K562 (cell line): ENCODE data around the gene SAMD14. TPM values are rescaled to one million over a fixed set of nuclear protein-coding genes. Genes with fewer than 3 reads are reported as not detected.

Experiments used
- CREM ChIP-seq: IDR thresholded peaks from 2 replicates; pipeline ENCODE4 v1.6.1; 2014; ENCODE audit warnings: antibody characterized with exemption, low read depth
- EGR1 ChIP-seq: fragments of 450-650 bp; conservative IDR thresholded peaks from 2 replicates; pipeline ENCODE4 v1.6.1; 2017; ENCODE audit warnings: mild to moderate bottlenecking
- FOXA3 ChIP-seq, 2 experiments: fragments of 450-650 bp in 1 of 2; sonication (generic) in 1 of 2; formaldehyde crosslinking; IDR thresholded peaks in 1 of 2; conservative IDR thresholded peaks in 1 of 2; 2 replicates each; pipeline versions ENCODE4 v1.4.0 to v1.8.0; 2020 to 2022; ENCODE audit warnings: mild to moderate bottlenecking in 2 of 2, missing genetic modification reagents in 1 of 2
- GTF2E2 ChIP-seq: fragments of 200-800 bp; sonication (Bioruptor generic); IDR thresholded peaks from 2 replicates; pipeline ENCODE4 v1.6.1; 2016; ENCODE audit warnings: missing genetic modification characterization, missing compliant biosample characterization
- HNRNPUL1 ChIP-seq: fragments of 200-400 bp; formaldehyde crosslinking; IDR thresholded peaks from 2 replicates; pipeline ENCODE4 v1.6.1; 2017; ENCODE audit warnings: low read length
- HSF4 ChIP-seq: fragments of 250-450 bp; sonication (Bioruptor Pico); IDR thresholded peaks from 2 replicates; pipeline ENCODE4 v2.1.2; 2022; ENCODE audit warnings: mild to moderate bottlenecking, moderate library complexity, borderline replicate concordance
- LCOR ChIP-seq: sonication (generic); formaldehyde crosslinking; IDR thresholded peaks from 2 replicates; pipeline ENCODE4 v1.8.0; 2022; ENCODE audit warnings: mild to moderate bottlenecking, missing genetic modification reagents
- SNIP1 ChIP-seq: fragments of 450-650 bp; IDR thresholded peaks from 2 replicates; pipeline ENCODE4 v1.7.1; 2017; ENCODE audit warnings: low read depth, mild to moderate bottlenecking
- SOX6 ChIP-seq: fragments of 450-650 bp; IDR thresholded peaks from 2 replicates; pipeline ENCODE4 v1.6.1; 2014; ENCODE audit warnings: mild to moderate bottlenecking
- YBX1 ChIP-seq: fragments of 450-650 bp; IDR thresholded peaks from 2 replicates; pipeline ENCODE4 v1.7.1; 2016; ENCODE audit warnings: mild to moderate bottlenecking
- ZBTB7A ChIP-seq: IDR thresholded peaks from 2 replicates; pipeline ENCODE4 v1.6.1; 2011; ENCODE audit warnings: low read depth, mild to moderate bottlenecking, low read length, moderate library complexity, borderline replicate concordance; ENCODE audit not compliant: control insufficient read depth
- ZNF384 ChIP-seq: IDR thresholded peaks from 2 replicates; pipeline ENCODE4 v1.6.1; 2012; ENCODE audit warnings: low read depth, low read length, improper control_type of control experiment
- polyA plus RNA-seq, 8 experiments: library from polyadenylated mRNA; depleted of rRNA in 4 of 8; stranded (reverse) in 5 of 8; unstranded in 3 of 8; fragments of >200 nt; fragmentation: Nextera tagmentation in 2 of 8; fragmentation: Illumina TruSeq in 1 of 8; extraction: Ambion mirVana in 2 of 8; extraction: Trizol in 1 of 8; gene quantifications; 2 replicates each; pipeline versions ENCODE4 v1.2.1 to v1.2.3, GENCODE V29; 2011 to 2014; ENCODE audit warnings: inconsistent platforms in 1 of 8, missing spikeins in 1 of 8
- total RNA-seq, 7 experiments: library from RNA; depleted of rRNA in 6 of 7; stranded (reverse); fragments of >200 nt in 6 of 7; fragmentation: Illumina TruSeq in 2 of 7; extraction: Trizol in 2 of 7; gene quantifications; 2 replicates each; pipeline versions ENCODE4 v1.2.1 to v1.2.3, GENCODE V29; 2011 to 2021; ENCODE audit warnings: low replicate concordance in 1 of 7
- TF ChIP-seq, protein P1 (sequence below): fragments of 250-450 bp; sonication (Bioruptor Pico); IDR thresholded peaks from 2 replicates; pipeline ENCODE4 v1.4.0; 2020; ENCODE audit warnings: mild to moderate bottlenecking
- TF ChIP-seq, protein P2 (sequence below), 2 experiments: fragments of 450-650 bp in 1 of 2; sonication (generic) in 1 of 2; formaldehyde crosslinking; conservative IDR thresholded peaks; 2 replicates each; pipeline versions ENCODE4 v1.4.0 to v1.8.1; 2020 to 2022; ENCODE audit warnings: mild to moderate bottlenecking in 1 of 2, missing genetic modification reagents in 1 of 2
- TF ChIP-seq, protein P3 (sequence below): sonication (generic); formaldehyde crosslinking; IDR thresholded peaks from 2 replicates; pipeline ENCODE4 v1.8.0; 2022; ENCODE audit warnings: missing genetic modification reagents, mild to moderate bottlenecking, borderline replicate concordance
- TF ChIP-seq, protein P4 (sequence below): fragments of 250-450 bp; sonication (Bioruptor Pico); IDR thresholded peaks from 2 replicates; pipeline ENCODE4 v1.4.0; 2020; ENCODE audit warnings: mild to moderate bottlenecking, moderate library complexity
- TF ChIP-seq, protein P5 (sequence below), 2 experiments: fragments of 200-800 bp in 1 of 2; sonication (Bioruptor generic) in 1 of 2; sonication (generic) in 1 of 2; formaldehyde crosslinking in 1 of 2; IDR thresholded peaks in 1 of 2; conservative IDR thresholded peaks in 1 of 2; 2 replicates each; pipeline versions ENCODE4 v1.5.0 to v1.6.1; 2016 to 2020; ENCODE audit warnings: missing compliant biosample characterization in 1 of 2, missing genetic modification characterization in 1 of 2, missing genetic modification reagents in 1 of 2

Gene SAMD14
- total and polyA plus RNA-seq, 9 of the 15 experiments (the other 6 are each of a cell fraction or from before 2014, with no cell fraction given) = 0.04 to 0.07 TPM; not detected in 7

DNA sequence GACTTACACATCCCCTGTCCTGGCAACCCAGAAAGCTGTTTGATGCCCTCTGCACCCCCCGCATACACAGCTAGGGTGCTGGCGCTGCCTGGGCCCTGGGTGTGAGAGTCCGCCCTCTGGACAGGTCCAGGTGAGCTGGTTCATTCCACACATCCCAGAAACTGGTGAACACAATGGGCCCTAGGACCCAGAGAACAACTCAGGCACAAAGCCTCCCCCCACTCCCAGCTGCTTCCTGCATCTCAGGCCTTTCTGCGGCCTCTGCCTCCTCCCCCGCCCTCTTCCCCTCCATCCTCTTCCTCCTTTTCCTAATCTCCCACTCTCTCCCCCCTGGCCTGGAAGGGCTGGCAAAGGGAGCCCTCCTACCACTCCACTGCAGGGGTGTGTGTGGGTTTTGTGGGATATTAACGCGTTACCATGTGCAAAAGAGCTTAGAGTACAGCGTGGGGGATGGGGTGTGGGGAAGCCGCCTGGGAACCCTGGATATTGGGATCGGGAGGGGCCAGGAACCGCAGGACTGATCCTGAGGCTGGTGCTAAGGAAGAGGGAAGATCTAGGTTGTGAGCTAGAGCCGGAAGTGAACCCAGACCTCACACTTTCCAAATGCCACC lies 22.1 kb upstream of the SAMD14 start (continued):
- TF ChIP-seq, protein P1, sequence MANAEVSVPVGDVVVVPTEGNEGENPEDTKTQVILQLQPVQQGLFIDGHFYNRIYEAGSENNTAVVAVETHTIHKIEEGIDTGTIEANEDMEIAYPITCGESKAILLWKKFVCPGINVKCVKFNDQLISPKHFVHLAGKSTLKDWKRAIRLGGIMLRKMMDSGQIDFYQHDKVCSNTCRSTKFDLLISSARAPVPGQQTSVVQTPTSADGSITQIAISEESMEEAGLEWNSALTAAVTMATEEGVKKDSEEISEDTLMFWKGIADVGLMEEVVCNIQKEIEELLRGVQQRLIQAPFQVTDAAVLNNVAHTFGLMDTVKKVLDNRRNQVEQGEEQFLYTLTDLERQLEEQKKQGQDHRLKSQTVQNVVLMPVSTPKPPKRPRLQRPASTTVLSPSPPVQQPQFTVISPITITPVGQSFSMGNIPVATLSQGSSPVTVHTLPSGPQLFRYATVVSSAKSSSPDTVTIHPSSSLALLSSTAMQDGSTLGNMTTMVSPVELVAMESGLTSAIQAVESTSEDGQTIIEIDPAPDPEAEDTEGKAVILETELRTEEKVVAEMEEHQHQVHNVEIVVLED (CRISPR knock-in tag) = no peak
- TF ChIP-seq ZNF384 = no peak
- TF ChIP-seq, protein P2, sequence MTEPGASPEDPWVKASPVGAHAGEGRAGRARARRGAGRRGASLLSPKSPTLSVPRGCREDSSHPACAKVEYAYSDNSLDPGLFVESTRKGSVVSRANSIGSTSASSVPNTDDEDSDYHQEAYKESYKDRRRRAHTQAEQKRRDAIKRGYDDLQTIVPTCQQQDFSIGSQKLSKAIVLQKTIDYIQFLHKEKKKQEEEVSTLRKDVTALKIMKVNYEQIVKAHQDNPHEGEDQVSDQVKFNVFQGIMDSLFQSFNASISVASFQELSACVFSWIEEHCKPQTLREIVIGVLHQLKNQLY (CRISPR knock-in tag; conservative IDR thresholded peaks at IDR 0.05) = no peak
- peak; percentile 66 for TF ChIP-seq CREM
- no peak for TF ChIP-seq GTF2E2 (tag)
- peak; percentile 59; the same call in 1 of the 2 replicates for TF ChIP-seq ZBTB7A
- TF ChIP-seq LCOR (CRISPR knock-in tag) = peak; percentile 66; the same call in 1 of the 2 replicates
- TF ChIP-seq HNRNPUL1 = no peak
- TF ChIP-seq SOX6 = 0 out of 2 replicates have a peak, but pooled peaks have one; percentile 18
- TF ChIP-seq, protein P3, sequence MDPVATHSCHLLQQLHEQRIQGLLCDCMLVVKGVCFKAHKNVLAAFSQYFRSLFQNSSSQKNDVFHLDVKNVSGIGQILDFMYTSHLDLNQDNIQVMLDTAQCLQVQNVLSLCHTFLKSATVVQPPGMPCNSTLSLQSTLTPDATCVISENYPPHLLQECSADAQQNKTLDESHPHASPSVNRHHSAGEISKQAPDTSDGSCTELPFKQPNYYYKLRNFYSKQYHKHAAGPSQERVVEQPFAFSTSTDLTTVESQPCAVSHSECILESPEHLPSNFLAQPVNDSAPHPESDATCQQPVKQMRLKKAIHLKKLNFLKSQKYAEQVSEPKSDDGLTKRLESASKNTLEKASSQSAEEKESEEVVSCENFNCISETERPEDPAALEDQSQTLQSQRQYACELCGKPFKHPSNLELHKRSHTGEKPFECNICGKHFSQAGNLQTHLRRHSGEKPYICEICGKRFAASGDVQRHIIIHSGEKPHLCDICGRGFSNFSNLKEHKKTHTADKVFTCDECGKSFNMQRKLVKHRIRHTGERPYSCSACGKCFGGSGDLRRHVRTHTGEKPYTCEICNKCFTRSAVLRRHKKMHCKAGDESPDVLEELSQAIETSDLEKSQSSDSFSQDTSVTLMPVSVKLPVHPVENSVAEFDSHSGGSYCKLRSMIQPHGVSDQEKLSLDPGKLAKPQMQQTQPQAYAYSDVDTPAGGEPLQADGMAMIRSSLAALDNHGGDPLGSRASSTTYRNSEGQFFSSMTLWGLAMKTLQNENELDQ = no peak
- no peak for TF ChIP-seq HSF4
- no peak for TF ChIP-seq SNIP1
- TF ChIP-seq, protein P4, sequence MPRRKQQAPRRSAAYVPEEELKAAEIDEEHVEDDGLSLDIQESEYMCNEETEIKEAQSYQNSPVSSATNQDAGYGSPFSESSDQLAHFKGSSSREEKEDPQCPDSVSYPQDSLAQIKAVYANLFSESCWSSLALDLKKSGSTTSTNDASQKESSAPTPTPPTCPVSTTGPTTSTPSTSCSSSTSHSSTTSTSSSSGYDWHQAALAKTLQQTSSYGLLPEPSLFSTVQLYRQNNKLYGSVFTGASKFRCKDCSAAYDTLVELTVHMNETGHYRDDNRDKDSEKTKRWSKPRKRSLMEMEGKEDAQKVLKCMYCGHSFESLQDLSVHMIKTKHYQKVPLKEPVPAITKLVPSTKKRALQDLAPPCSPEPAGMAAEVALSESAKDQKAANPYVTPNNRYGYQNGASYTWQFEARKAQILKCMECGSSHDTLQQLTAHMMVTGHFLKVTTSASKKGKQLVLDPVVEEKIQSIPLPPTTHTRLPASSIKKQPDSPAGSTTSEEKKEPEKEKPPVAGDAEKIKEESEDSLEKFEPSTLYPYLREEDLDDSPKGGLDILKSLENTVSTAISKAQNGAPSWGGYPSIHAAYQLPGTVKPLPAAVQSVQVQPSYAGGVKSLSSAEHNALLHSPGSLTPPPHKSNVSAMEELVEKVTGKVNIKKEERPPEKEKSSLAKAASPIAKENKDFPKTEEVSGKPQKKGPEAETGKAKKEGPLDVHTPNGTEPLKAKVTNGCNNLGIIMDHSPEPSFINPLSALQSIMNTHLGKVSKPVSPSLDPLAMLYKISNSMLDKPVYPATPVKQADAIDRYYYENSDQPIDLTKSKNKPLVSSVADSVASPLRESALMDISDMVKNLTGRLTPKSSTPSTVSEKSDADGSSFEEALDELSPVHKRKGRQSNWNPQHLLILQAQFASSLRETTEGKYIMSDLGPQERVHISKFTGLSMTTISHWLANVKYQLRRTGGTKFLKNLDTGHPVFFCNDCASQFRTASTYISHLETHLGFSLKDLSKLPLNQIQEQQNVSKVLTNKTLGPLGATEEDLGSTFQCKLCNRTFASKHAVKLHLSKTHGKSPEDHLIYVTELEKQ (CRISPR knock-in tag) = no peak
- no peak for TF ChIP-seq YBX1
- TF ChIP-seq, protein P5, sequence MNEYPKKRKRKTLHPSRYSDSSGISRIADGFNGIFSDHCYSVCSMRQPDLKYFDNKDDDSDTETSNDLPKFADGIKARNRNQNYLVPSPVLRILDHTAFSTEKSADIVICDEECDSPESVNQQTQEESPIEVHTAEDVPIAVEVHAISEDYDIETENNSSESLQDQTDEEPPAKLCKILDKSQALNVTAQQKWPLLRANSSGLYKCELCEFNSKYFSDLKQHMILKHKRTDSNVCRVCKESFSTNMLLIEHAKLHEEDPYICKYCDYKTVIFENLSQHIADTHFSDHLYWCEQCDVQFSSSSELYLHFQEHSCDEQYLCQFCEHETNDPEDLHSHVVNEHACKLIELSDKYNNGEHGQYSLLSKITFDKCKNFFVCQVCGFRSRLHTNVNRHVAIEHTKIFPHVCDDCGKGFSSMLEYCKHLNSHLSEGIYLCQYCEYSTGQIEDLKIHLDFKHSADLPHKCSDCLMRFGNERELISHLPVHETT (CRISPR knock-in tag; conservative IDR thresholded peaks at IDR 0.05 in 1 of 2, IDR thresholded peaks at IDR 0.05 in 1 of 2) = peak in 1 of 2 experiments; percentile 68; a peak in 2 of 4 replicates
- TF ChIP-seq FOXA3 (CRISPR knock-in tag; conservative IDR thresholded peaks at IDR 0.05 in 1 of 2, IDR thresholded peaks at IDR 0.05 in 1 of 2) = no peak
- peak; percentile 91 for TF ChIP-seq EGR1
